HCT116 (cell line): ENCODE measurements around the gene SEMA4C. TPM values are rescaled to one million over a fixed set of nuclear protein-coding genes. Genes with fewer than 3 reads are reported as not detected.

Experiments used
- ATAC-seq: fragments of 200-7000 bp; cut with Tn5 transposase; 2 replicates; pipeline ENCODE4 v1.9.1; 2020; ENCODE audit warnings: mild to moderate bottlenecking, moderate library complexity
- BruUV-seq: library from RNA; stranded (reverse); fragments of 400-500 nt; replicated peaks from 2 replicates; lab custom pipeline; 2021; lab: Mats Ljungman, UMichigan
- CTCF ChIA-PET: fragments of 300-600 bp; sonication (Branson Sonifier 250); formaldehyde crosslinking; loops from one replicate; lab custom pipeline; 2021; ENCODE audit warnings: antibody characterized with exemption; lab: Charles Lee
- POLR2A ChIA-PET: fragments of 300-600, 350-600 bp; sonication (Branson Sonifier 250); formaldehyde crosslinking; loops from one replicate; lab custom pipeline; 2021; ENCODE audit warnings: antibody characterized with exemption; lab: Charles Lee
- RAD21 ChIA-PET, 2 experiments: fragments of 300-600 bp; sonication (Branson Sonifier 250); formaldehyde crosslinking; loops; one replicate each; lab custom pipeline; 2023; ENCODE audit warnings: low total read pairs in 2 of 2; ENCODE audit not compliant: uncharacterized antibody in 2 of 2, unreplicated experiment in 2 of 2, low non-redundant PET in 1 of 2; lab: Charles Lee
- DNase-seq: peaks from one replicate; pipeline ENCODE4 v3.0.0-alpha.2; 2010; ENCODE audit warnings: low read depth, low spot score
- H2AFZ ChIP-seq: fragments of 200-600 bp; shearing (Covaris generic), sonication (generic); 2 replicates; pipeline ENCODE4 v1.6.1; 2017; ENCODE audit warnings: low read depth, mixed run types, mixed read lengths, antibody characterized with exemption, low read length; ENCODE audit not compliant: poor library complexity, severe bottlenecking
- H3K27ac ChIP-seq: 2 replicates; pipeline ENCODE4 v1.5.1; 2012; ENCODE audit warnings: low read depth, low read length
- H3K27me3 ChIP-seq: fragments of 200-600 bp; sonication (generic); 2 replicates; pipeline ENCODE4 v1.6.1; 2016; ENCODE audit warnings: mixed run types, low read length, mixed read lengths; ENCODE audit not compliant: insufficient read depth
- H3K36me3 ChIP-seq, 2 experiments: fragments of 200-500 bp in 1 of 2; fragments of 200-600 bp in 1 of 2; sonication (Bioruptor generic) in 1 of 2; sonication (generic) in 1 of 2; 2 replicates each; pipeline versions ENCODE4 v1.5.1 to v1.6.1; 2014 to 2016; ENCODE audit warnings: low read length in 2 of 2, inconsistent platforms in 1 of 2, mixed read lengths in 1 of 2, mixed run types in 1 of 2; ENCODE audit not compliant: insufficient read depth in 2 of 2, control insufficient read depth in 1 of 2
- H3K4me1 ChIP-seq, 2 experiments: fragments of 200-600 bp in 1 of 2; sonication (generic) in 1 of 2; 2 replicates each; pipeline versions ENCODE4 v1.5.1 to v1.6.1; 2012 to 2017; ENCODE audit warnings: low read length in 2 of 2, inconsistent platforms in 1 of 2, mild to moderate bottlenecking in 1 of 2, mixed read lengths in 1 of 2, mixed run types in 1 of 2, moderate library complexity in 1 of 2; ENCODE audit not compliant: insufficient read depth in 2 of 2, control insufficient read depth in 1 of 2
- H3K4me2 ChIP-seq: fragments of 200-600 bp; sonication (generic); 2 replicates; pipeline ENCODE4 v1.6.1; 2017; ENCODE audit warnings: mixed run types, low read length, mixed read lengths
- H3K4me3 ChIP-seq, 2 experiments: fragments of 200-600 bp in 1 of 2; sonication (generic) in 1 of 2; replicated peaks in 1 of 2; 2 replicates each; pipeline ENCODE4 v1.5.1; 2011 to 2016; ENCODE audit warnings: low read length in 2 of 2, control low read depth in 1 of 2, low read depth in 1 of 2, mild to moderate bottlenecking in 1 of 2, mixed read lengths in 1 of 2, mixed run types in 1 of 2
- H3K79me2 ChIP-seq: fragments of 200-600 bp; sonication (generic); 2 replicates; pipeline ENCODE4 v1.6.1; 2017; ENCODE audit warnings: mild to moderate bottlenecking, mixed run types, low read length, moderate library complexity, mixed read lengths; ENCODE audit not compliant: insufficient read depth
- H3K9ac ChIP-seq: fragments of 200-600 bp; sonication (generic); 2 replicates; pipeline ENCODE4 v1.6.1; 2016; ENCODE audit warnings: low read length, mixed read lengths
- H3K9me2 ChIP-seq: fragments of 200-600 bp; sonication (generic), shearing (Covaris generic); 2 replicates; pipeline ENCODE4 v1.6.1; 2017; ENCODE audit warnings: mixed run types, mild to moderate bottlenecking, moderate library complexity; ENCODE audit not compliant: insufficient read depth
- H3K9me3 ChIP-seq, 2 experiments: fragments of 200-500 bp in 1 of 2; fragments of 200-600 bp in 1 of 2; sonication (Bioruptor generic) in 1 of 2; sonication (generic) in 1 of 2; 2 replicates each; pipeline ENCODE4 v1.6.1; 2014 to 2017; ENCODE audit warnings: low read length in 2 of 2, mixed read lengths in 2 of 2, inconsistent platforms in 1 of 2, low read depth in 1 of 2, mild to moderate bottlenecking in 1 of 2, mixed run types in 1 of 2, moderate library complexity in 1 of 2; ENCODE audit not compliant: control insufficient read depth in 1 of 2, insufficient read depth in 1 of 2
- H4K20me1 ChIP-seq: fragments of 200-600 bp; sonication (generic), shearing (Covaris generic); 2 replicates; pipeline ENCODE4 v1.6.1; 2017; ENCODE audit warnings: mixed run types, mild to moderate bottlenecking, moderate library complexity; ENCODE audit not compliant: insufficient read depth
- ATF3 ChIP-seq: IDR thresholded peaks from 2 replicates; pipeline ENCODE4 v1.6.1; 2012
- CBX3 ChIP-seq: IDR thresholded peaks from 2 replicates; pipeline ENCODE4 v1.6.1; 2012; ENCODE audit warnings: low read depth
- EGR1 ChIP-seq: IDR thresholded peaks from 2 replicates; pipeline ENCODE4 v1.6.1; 2012; ENCODE audit warnings: low read depth
- EZH2 ChIP-seq: fragments of 200-600 bp; sonication (generic); IDR thresholded peaks from 2 replicates; pipeline ENCODE4 v1.6.1; 2017; ENCODE audit warnings: antibody characterized with exemption, mixed run types
- EZH2phosphoT487 ChIP-seq: fragments of 200-600 bp; IDR thresholded peaks from 2 replicates; pipeline ENCODE4 v1.6.1; 2018; ENCODE audit warnings: antibody characterized with exemption, borderline replicate concordance
- FOSL1 ChIP-seq: IDR thresholded peaks from 2 replicates; pipeline ENCODE4 v1.6.1; 2012; ENCODE audit warnings: low read depth
- JUND ChIP-seq: IDR thresholded peaks from 2 replicates; pipeline ENCODE4 v1.6.1; 2012
- MAX ChIP-seq: IDR thresholded peaks from 2 replicates; pipeline ENCODE4 v1.6.1; 2012
- POLR2A ChIP-seq: IDR thresholded peaks from 2 replicates; pipeline ENCODE4 v1.7.0; 2011; ENCODE audit warnings: borderline replicate concordance; ENCODE audit not compliant: insufficient read depth, insufficient read length; ENCODE audit errors: extremely low read depth
- POLR2AphosphoS5 ChIP-seq: IDR thresholded peaks from 2 replicates; pipeline ENCODE4 v1.6.1; 2011; ENCODE audit warnings: mild to moderate bottlenecking, low read depth, low read length, moderate library complexity
- RAD21 ChIP-seq: IDR thresholded peaks from 2 replicates; pipeline ENCODE4 v1.6.1; 2012; ENCODE audit warnings: low read depth, mild to moderate bottlenecking
- REST ChIP-seq: IDR thresholded peaks from 2 replicates; pipeline ENCODE4 v1.6.1; 2012; ENCODE audit warnings: low read depth
- SIN3A ChIP-seq: IDR thresholded peaks from 2 replicates; pipeline ENCODE4 v1.6.1; 2012; ENCODE audit warnings: low read depth
- SP1 ChIP-seq: IDR thresholded peaks from 2 replicates; pipeline ENCODE4 v1.6.1; 2012; ENCODE audit warnings: low read depth
- TCF7L2 ChIP-seq: IDR thresholded peaks from 2 replicates; pipeline ENCODE4 v1.7.0; 2011; ENCODE audit warnings: borderline replicate concordance, inconsistent platforms; ENCODE audit not compliant: insufficient read depth, insufficient read length; ENCODE audit errors: extremely low read depth
- YY1 ChIP-seq: IDR thresholded peaks from 2 replicates; pipeline ENCODE4 v1.6.1; 2011; ENCODE audit warnings: low read length, low read depth, moderate library complexity, mild to moderate bottlenecking; ENCODE audit not compliant: insufficient replicate concordance; ENCODE audit errors: extremely low read depth
- ZBTB33 ChIP-seq: IDR thresholded peaks from 2 replicates; pipeline ENCODE4 v1.6.1; 2011; ENCODE audit warnings: mild to moderate bottlenecking, low read length, moderate library complexity; ENCODE audit not compliant: insufficient replicate concordance; ENCODE audit errors: extremely low read depth
- ZFX ChIP-seq: fragments of 450-650 bp; IDR thresholded peaks from 2 replicates; pipeline ENCODE4 v1.6.1; 2017
- ZNF274 ChIP-seq: fragments of 200-500 bp; sonication (Bioruptor generic); IDR thresholded peaks from 2 replicates; pipeline ENCODE4 v1.6.1; 2014; ENCODE audit warnings: mild to moderate bottlenecking, low read depth, low read length, inconsistent platforms
- intact Hi-C: fragments of 100-400 bp; cut with micrococcal nuclease; formaldehyde crosslinking; loops from 2 replicates; pipeline ENCODE4 v1.10.0; 2022
- total RNA-seq: library from RNA; stranded (reverse); gene quantifications from one replicate; pipeline ENCODE4 v1.2.1, GENCODE V29; 2021; ENCODE audit not compliant: unreplicated experiment

Gene SEMA4C
- total RNA-seq, 1 experiment from 2014 or later: 25.4 TPM

GRCh38 chr2:96875498-96876268 lies 5.8 kb upstream of the SEMA4C start:
- BruUV-seq: no TSS peak
- CTCF ChIA-PET: no interaction called here
- no peak overlapping the region for H3K4me3 ChIP-seq
- no peak for TF ChIP-seq ATF3
- TF ChIP-seq TCF7L2: no peak
- TF ChIP-seq POLR2A: no peak
- no peak for TF ChIP-seq SIN3A
- no peak for TF ChIP-seq EZH2phosphoT487
- TF ChIP-seq EZH2: no peak
- TF ChIP-seq ZFX: no peak
- TF ChIP-seq FOSL1: no peak
- no peak for TF ChIP-seq EGR1
- TF ChIP-seq MAX: no peak
- no peak for TF ChIP-seq ZNF274
- TF ChIP-seq CBX3: no peak
- no peak for TF ChIP-seq ZBTB33
- TF ChIP-seq RAD21: no peak
- no peak for TF ChIP-seq REST
- TF ChIP-seq POLR2AphosphoS5: no peak
- no peak for TF ChIP-seq YY1
- TF ChIP-seq JUND: no peak
- no peak for TF ChIP-seq SP1
- TF ChIP-seq, all 23 proteins: peak for 0
- Histone ChIP-seq H2AFZ (no peak overlapping the region), H3K9me3 (no peaks in the 10 kb centered on the region), H3K4me1 (peaks cover 19 to 39% of the 10 kb centered on the region in 2 experiments), H3K79me2 (no peaks in the 10 kb centered on the region), H3K36me3 (no peaks in the 10 kb centered on the region), H4K20me1 (no peaks in the 10 kb centered on the region), H3K27me3 (no peaks in the 10 kb centered on the region), H3K9ac (no peak overlapping the region), H3K9me2 (no peaks in the 10 kb centered on the region), H3K27ac (no peak overlapping the region), H3K4me2 (no peak overlapping the region)
- POLR2A ChIA-PET: no interaction called here
- intact Hi-C loops: no loop called here
- RAD21 ChIA-PET: no interaction called here
- DNase-seq (no peak), ATAC-seq (no peak)
